ENCODE results near the gene PPID.
"Not testable (repeated sequence)": the region's sequence is repeated elsewhere in the genome, so short reads cannot be mapped to it uniquely, and the experiment has no call there.

PPID gene

GRCh38 chr4:158758703-158759102, 35.5 kb upstream of the PPID start:
- Histone ChIP-seq H3K9ac (ENCODE audit: low read depth, low read length) (no peak overlapping the region), H3K9me3 (ENCODE audit: insufficient read depth, low read depth, low read length) (no peaks in the 10 kb centered on the region), H3K27ac (ENCODE audit: low read length) (no peak overlapping the region), H3K27me3 (ENCODE audit: insufficient read depth, low read length) (no peaks in the 10 kb centered on the region), H3K36me3 (ENCODE audit: insufficient read depth, low read depth, low read length) (no peaks in the 10 kb centered on the region), H3K4me1 (ENCODE audit: insufficient read depth, low read length) (no peaks in the 10 kb centered on the region), H3K4me3 (ENCODE audit: low read length) (no peak overlapping the region)

GRCh38 chr4:158758142-158758541, 34.9 kb upstream of the PPID start:
- H3K4me3 ChIP-seq (ENCODE audit: low read length): no peak overlapping the region
- H3K9me3 ChIP-seq (ENCODE audit: insufficient read depth, low read depth, low read length): no peaks in the 10 kb centered on the region
- H3K4me1 ChIP-seq (ENCODE audit: insufficient read depth, low read length): no peaks in the 10 kb centered on the region
- H3K27me3 ChIP-seq (ENCODE audit: insufficient read depth, low read length): no peaks in the 10 kb centered on the region
- no peak overlapping the region for H3K27ac ChIP-seq (ENCODE audit: low read length)
- no peak overlapping the region for H3K9ac ChIP-seq (ENCODE audit: low read depth, low read length)
- no peaks in the 10 kb centered on the region for H3K36me3 ChIP-seq (ENCODE audit: insufficient read depth, low read depth, low read length)

- Histone ChIP-seq H3K27me3 (ENCODE audit: insufficient read depth, low read length) (no peaks in the 10 kb centered on the region), H3K36me3 (ENCODE audit: insufficient read depth, low read depth, low read length) (no peaks in the 10 kb centered on the region), H3K9me3 (ENCODE audit: insufficient read depth, low read depth, low read length) (no peaks in the 10 kb centered on the region), H3K4me1 (ENCODE audit: insufficient read depth, low read length) (no peaks in the 10 kb centered on the region), H3K9ac (ENCODE audit: low read depth, low read length) (no peak overlapping the region), H3K4me3 (ENCODE audit: low read length) (no peak overlapping the region), H3K27ac (ENCODE audit: low read length) (no peak overlapping the region)
These were observed 33.4 kb upstream of the PPID start for GRCh38 chr4:158756588-158756987.

GRCh38 chr4:158755819-158756218, 32.6 kb upstream of the PPID start:
- H3K4me1 ChIP-seq (ENCODE audit: insufficient read depth, low read length); H3K27me3 ChIP-seq (ENCODE audit: insufficient read depth, low read length); H3K9me3 ChIP-seq (ENCODE audit: insufficient read depth, low read depth, low read length); H3K36me3 ChIP-seq (ENCODE audit: insufficient read depth, low read depth, low read length); H3K27ac ChIP-seq (ENCODE audit: low read length); H3K9ac ChIP-seq (ENCODE audit: low read depth, low read length); H3K4me3 ChIP-seq (ENCODE audit: low read length): not testable (repeated sequence)

- Histone ChIP-seq H3K4me3 (ENCODE audit: low read length) (no peak overlapping the region), H3K36me3 (ENCODE audit: insufficient read depth, low read depth, low read length) (no peaks in the 10 kb centered on the region), H3K27ac (ENCODE audit: low read length) (no peak overlapping the region), H3K4me1 (ENCODE audit: insufficient read depth, low read length) (no peaks in the 10 kb centered on the region), H3K9me3 (ENCODE audit: insufficient read depth, low read depth, low read length) (no peaks in the 10 kb centered on the region), H3K27me3 (ENCODE audit: insufficient read depth, low read length) (no peaks in the 10 kb centered on the region), H3K9ac (ENCODE audit: low read depth, low read length) (no peak overlapping the region)
These were observed 31.4 kb upstream of the PPID start for GRCh38 chr4:158754385-158755180.

- Histone ChIP-seq H3K9ac (ENCODE audit: low read depth, low read length) (no peak overlapping the region), H3K4me1 (ENCODE audit: insufficient read depth, low read length) (no peaks in the 10 kb centered on the region), H3K4me3 (ENCODE audit: low read length) (no peak overlapping the region), H3K36me3 (ENCODE audit: insufficient read depth, low read depth, low read length) (no peaks in the 10 kb centered on the region), H3K27ac (ENCODE audit: low read length) (no peak overlapping the region), H3K27me3 (ENCODE audit: insufficient read depth, low read length) (no peaks in the 10 kb centered on the region), H3K9me3 (ENCODE audit: insufficient read depth, low read depth, low read length) (no peaks in the 10 kb centered on the region; the same call in 1 of the 2 replicates)
These were observed 27.2 kb upstream of the PPID start for GRCh38 chr4:158750379-158750778.

GRCh38 chr4:158746537-158746936, 23.3 kb upstream of the PPID start:
- not testable (repeated sequence) for H3K4me3 ChIP-seq (ENCODE audit: low read length)

GRCh38 chr4:158741326-158742021, 18.3 kb upstream of the PPID start:
- Histone ChIP-seq H3K9ac (ENCODE audit: low read depth, low read length) (no peak overlapping the region), H3K27ac (ENCODE audit: low read length) (no peak overlapping the region), H3K4me3 (ENCODE audit: low read length) (no peak overlapping the region), H3K4me1 (ENCODE audit: insufficient read depth, low read length) (no peaks in the 10 kb centered on the region), H3K27me3 (ENCODE audit: insufficient read depth, low read length) (no peaks in the 10 kb centered on the region), H3K9me3 (ENCODE audit: insufficient read depth, low read depth, low read length) (peaks cover 3% of the 10 kb centered on the region; the same call in 1 of the 2 replicates), H3K36me3 (ENCODE audit: insufficient read depth, low read depth, low read length) (no peaks in the 10 kb centered on the region)

More at GRCh38 chr4:158746537-158746936, 23.3 kb upstream of the PPID start:
- not testable (repeated sequence) for H3K9ac ChIP-seq (ENCODE audit: low read depth, low read length); H3K4me1 ChIP-seq (ENCODE audit: insufficient read depth, low read length); H3K9me3 ChIP-seq (ENCODE audit: insufficient read depth, low read depth, low read length); H3K27ac ChIP-seq (ENCODE audit: low read length); H3K36me3 ChIP-seq (ENCODE audit: insufficient read depth, low read depth, low read length); H3K27me3 ChIP-seq (ENCODE audit: insufficient read depth, low read length)

GRCh38 chr4:158739600-158739999, 16.4 kb upstream of the PPID start:
- Histone ChIP-seq H3K27ac (ENCODE audit: low read length) (no peak overlapping the region), H3K36me3 (ENCODE audit: insufficient read depth, low read depth, low read length) (no peaks in the 10 kb centered on the region), H3K4me3 (ENCODE audit: low read length) (no peak overlapping the region), H3K9me3 (ENCODE audit: insufficient read depth, low read depth, low read length) (peaks cover 1% of the 10 kb centered on the region; the same call in 1 of the 2 replicates), H3K27me3 (ENCODE audit: insufficient read depth, low read length) (no peaks in the 10 kb centered on the region), H3K4me1 (ENCODE audit: insufficient read depth, low read length) (no peaks in the 10 kb centered on the region), H3K9ac (ENCODE audit: low read depth, low read length) (no peak overlapping the region)

- Histone ChIP-seq H3K4me1 (ENCODE audit: insufficient read depth, low read length) (no peaks in the 10 kb centered on the region), H3K9ac (ENCODE audit: low read depth, low read length) (no peak overlapping the region), H3K9me3 (ENCODE audit: insufficient read depth, low read depth, low read length) (no peaks in the 10 kb centered on the region), H3K27me3 (ENCODE audit: insufficient read depth, low read length) (no peaks in the 10 kb centered on the region), H3K36me3 (ENCODE audit: insufficient read depth, low read depth, low read length) (no peaks in the 10 kb centered on the region), H3K4me3 (ENCODE audit: low read length) (no peak overlapping the region), H3K27ac (ENCODE audit: low read length) (no peak overlapping the region)
These were observed 15.7 kb upstream of the PPID start for GRCh38 chr4:158738866-158739265.

GRCh38 chr4:158729716-158730559, 6.7 kb upstream of the PPID start:
- Histone ChIP-seq H3K36me3 (ENCODE audit: insufficient read depth, low read depth, low read length) (no peaks in the 10 kb centered on the region), H3K4me1 (ENCODE audit: insufficient read depth, low read length) (no peaks in the 10 kb centered on the region)

More at GRCh38 chr4:158729716-158730559, 6.7 kb upstream of the PPID start:
- Histone ChIP-seq H3K27ac (ENCODE audit: low read length) (no peak overlapping the region), H3K4me3 (ENCODE audit: low read length) (no peak overlapping the region), H3K9me3 (ENCODE audit: insufficient read depth, low read depth, low read length) (no peaks in the 10 kb centered on the region), H3K27me3 (ENCODE audit: insufficient read depth, low read length) (no peaks in the 10 kb centered on the region), H3K9ac (ENCODE audit: low read depth, low read length) (no peak overlapping the region)

Measured in iPS-20b (cell line).